Panc1 (cell line): ENCODE measurements around the gene AGRN. TPM values are rescaled to one million over a fixed set of nuclear protein-coding genes. Genes with fewer than 3 reads are reported as not detected.

Experiments used
- ATAC-seq: fragments of 200-7000 bp; cut with Tn5 transposase; 2 replicates; pipeline ENCODE4 v1.9.1; 2020; ENCODE audit warnings: mild to moderate bottlenecking, moderate library complexity
- BruUV-seq: library from RNA; stranded (reverse); fragments of 400-500 nt; replicated peaks from 2 replicates; lab custom pipeline; 2021; lab: Mats Ljungman, UMichigan
- CTCF ChIA-PET: fragments of 300-600 bp; sonication (Branson Sonifier 250); formaldehyde crosslinking; loops from one replicate; lab custom pipeline; 2022; ENCODE audit warnings: antibody characterized with exemption; lab: Charles Lee
- POLR2A ChIA-PET: fragments of 300-600 bp; sonication (Branson Sonifier 250); formaldehyde crosslinking; loops from one replicate; lab custom pipeline; 2022; ENCODE audit warnings: antibody characterized with exemption; lab: Charles Lee
- DNase-seq: peaks from one replicate; pipeline ENCODE4 v3.0.0-alpha.2; 2010; ENCODE audit warnings: low read depth, low spot score
- H3K27ac ChIP-seq: 2 replicates; pipeline ENCODE4 v1.5.1; 2011; ENCODE audit warnings: mild to moderate bottlenecking, low read length, inconsistent platforms
- H3K27me3 ChIP-seq: fragments of 200-500 bp; sonication (Bioruptor generic); 2 replicates; pipeline ENCODE4 v1.6.0; 2014; ENCODE audit warnings: low read length, inconsistent platforms; ENCODE audit not compliant: control insufficient read depth, insufficient read depth
- H3K36me3 ChIP-seq: fragments of 200-500 bp; sonication (Bioruptor generic); 2 replicates; pipeline ENCODE4 v1.5.1; 2014; ENCODE audit warnings: inconsistent platforms, mild to moderate bottlenecking, low read length, moderate library complexity; ENCODE audit not compliant: control insufficient read depth, insufficient read depth
- H3K4me1 ChIP-seq: 2 replicates; pipeline ENCODE4 v1.5.1; 2011; ENCODE audit warnings: inconsistent platforms, mild to moderate bottlenecking, low read length, moderate library complexity; ENCODE audit not compliant: control insufficient read depth, insufficient read depth
- H3K4me3 ChIP-seq, 2 experiments: 2 replicates each; pipeline ENCODE4 v1.5.1; 2011 to 2012; ENCODE audit warnings: low read depth in 2 of 2, low read length in 2 of 2, mild to moderate bottlenecking in 2 of 2, inconsistent platforms in 1 of 2, moderate library complexity in 1 of 2
- H3K9me3 ChIP-seq: fragments of 200-500 bp; sonication (Bioruptor generic); 2 replicates; pipeline ENCODE4 v1.5.1; 2014; ENCODE audit warnings: low read depth, mild to moderate bottlenecking, inconsistent platforms, low read length, moderate library complexity; ENCODE audit not compliant: control insufficient read depth, insufficient read depth
- CTCF ChIP-seq: fragments of 450-650 bp; IDR thresholded peaks from 2 replicates; pipeline ENCODE4 v1.5.1; 2017; ENCODE audit warnings: mild to moderate bottlenecking
- POLR2AphosphoS5 ChIP-seq: IDR thresholded peaks from 2 replicates; pipeline ENCODE4 v1.6.1; 2012; ENCODE audit warnings: mild to moderate bottlenecking, low read depth, low read length, moderate library complexity
- REST ChIP-seq, 2 experiments: IDR thresholded peaks; 2 replicates each; pipeline ENCODE4 v1.6.1; 2011 to 2012; ENCODE audit warnings: low read depth in 2 of 2, control low read depth in 1 of 2, low read length in 1 of 2, mild to moderate bottlenecking in 1 of 2, moderate library complexity in 1 of 2; ENCODE audit not compliant: insufficient read depth in 1 of 2
- SIN3A ChIP-seq: IDR thresholded peaks from 2 replicates; pipeline ENCODE4 v1.6.1; 2012; ENCODE audit warnings: low read depth, mild to moderate bottlenecking, low read length, moderate library complexity, borderline replicate concordance; ENCODE audit not compliant: insufficient read depth
- TCF7L2 ChIP-seq: IDR thresholded peaks from 2 replicates; pipeline ENCODE4 v1.6.1; 2011; ENCODE audit warnings: mild to moderate bottlenecking, low read depth, low read length, inconsistent platforms
- in situ Hi-C: cut with HindIII; loops from 2 replicates; pipeline ENCODE4 v1.10.0; 2016; ENCODE audit warnings: low sequenced_read_pairs, low pct_unique_long_range_greater_than_20kb
- intact Hi-C: fragments of 100-400 bp; cut with micrococcal nuclease; formaldehyde crosslinking; loops from one replicate; pipeline ENCODE4 v1.10.0; 2022; ENCODE audit not compliant: unreplicated experiment
- total RNA-seq: library from RNA; stranded (reverse); gene quantifications from one replicate; pipeline ENCODE4 v1.2.1, GENCODE V29; 2021; ENCODE audit not compliant: unreplicated experiment

AGRN gene
- total RNA-seq, 1 experiment from 2014 or later = 153 TPM

- TF ChIP-seq REST (IDR thresholded peaks at IDR 0.05; ENCODE audit: insufficient read depth in 1 of 2, low read depth in 2 of 2, low read length in 1 of 2) = no peak
- no peak for TF ChIP-seq SIN3A
- no peak for TF ChIP-seq POLR2AphosphoS5
- no peak for TF ChIP-seq TCF7L2
- no peak for TF ChIP-seq CTCF
- in situ Hi-C loops (no loop called here), intact Hi-C loops (no loop called here)
- no peak overlapping the region for H3K4me3 ChIP-seq
- DNase-seq (no peak), ATAC-seq (no peak)
- no TSS peak for BruUV-seq
- H3K27me3 ChIP-seq = no peaks in the 10 kb centered on the region
- H3K9me3 ChIP-seq = no peaks in the 10 kb centered on the region
- ChIA-PET POLR2A (no interaction called here), CTCF (no interaction called here)
- H3K27ac ChIP-seq = no peak overlapping the region
- no peaks in the 10 kb centered on the region for H3K36me3 ChIP-seq
- no peaks in the 10 kb centered on the region for H3K4me1 ChIP-seq
Observed at GRCh38 chr1:1046767-1047166, 26.8 kb downstream of the AGRN start.

- intact Hi-C loops (no loop called here), in situ Hi-C loops (no loop called here)
- Histone ChIP-seq H3K36me3 (no peaks in the 10 kb centered on the region), H3K27ac (no peak overlapping the region), H3K4me3 (no peak overlapping the region), H3K9me3 (no peaks in the 10 kb centered on the region), H3K27me3 (no peaks in the 10 kb centered on the region), H3K4me1 (no peaks in the 10 kb centered on the region)
- TSS peak; percentile 41 for BruUV-seq
- DNase-seq (no peak), ATAC-seq (no peak)
- CTCF ChIA-PET = no interaction called here
- TF ChIP-seq CTCF (no peak), SIN3A (no peak), REST (IDR thresholded peaks at IDR 0.05; ENCODE audit: insufficient read depth in 1 of 2, low read depth in 2 of 2, low read length in 1 of 2) (no peak), TCF7L2 (no peak), POLR2AphosphoS5 (no peak)
- POLR2A ChIA-PET = no interaction called here
Observed at GRCh38 chr1:1047407-1047806, 27.5 kb downstream of the AGRN start.
